Measurements from ENCODE around the gene DLG2.

Gene DLG2

GRCh38 chr11:84234462-84235202 is 1392.5 kb downstream of the DLG2 start:
- no peak for DNase-seq (ENCODE audit: insufficient read length, low spot score)
- FAIRE-seq = no peak
- TF ChIP-seq CTCF (IDR thresholded peaks at IDR 0.05; ENCODE audit: insufficient read depth, missing control alignments) = no peak

GRCh38 chr11:84234011-84234410 is 1393.1 kb downstream of the DLG2 start:
- no peak for TF ChIP-seq CTCF (IDR thresholded peaks at IDR 0.05; ENCODE audit: insufficient read depth, missing control alignments)
- FAIRE-seq = no peak
- no peak for DNase-seq (ENCODE audit: insufficient read length, low spot score)

- DNase-seq (ENCODE audit: insufficient read length, low spot score) (no peak), FAIRE-seq (no peak)
- TF ChIP-seq CTCF (IDR thresholded peaks at IDR 0.05; ENCODE audit: insufficient read depth, missing control alignments) = no peak
Observed at GRCh38 chr11:84232511-84232910, 1394.6 kb downstream of the DLG2 start.

- FAIRE-seq = no peak
- DNase-seq (ENCODE audit: insufficient read length, low spot score) = no peak
- no peak for TF ChIP-seq CTCF (IDR thresholded peaks at IDR 0.05; ENCODE audit: insufficient read depth, missing control alignments)
Observed at GRCh38 chr11:84230402-84230801, 1396.7 kb downstream of the DLG2 start.

- DNase-seq (ENCODE audit: insufficient read length, low spot score) = no peak
- no peak for FAIRE-seq
- TF ChIP-seq CTCF (IDR thresholded peaks at IDR 0.05; ENCODE audit: insufficient read depth, missing control alignments) = no peak
Observed at GRCh38 chr11:84227970-84228665, 1399.0 kb downstream of the DLG2 start.

GRCh38 chr11:84224042-84224441 is 1403.1 kb downstream of the DLG2 start:
- no peak for TF ChIP-seq CTCF (IDR thresholded peaks at IDR 0.05; ENCODE audit: insufficient read depth, missing control alignments)
- no peak for DNase-seq (ENCODE audit: insufficient read length, low spot score)
- no peak for FAIRE-seq

- FAIRE-seq (no peak), DNase-seq (ENCODE audit: insufficient read length, low spot score) (no peak)
- TF ChIP-seq CTCF (IDR thresholded peaks at IDR 0.05; ENCODE audit: insufficient read depth, missing control alignments) = no peak
Observed at GRCh38 chr11:84218318-84218717, 1408.8 kb downstream of the DLG2 start.
